HG03066 (cell line): ENCODE measurements around the gene NEK5.

Source experiments
- ATAC-seq: cut with Tn5 transposase; IDR thresholded peaks from one replicate; pipeline ENCODE4 v1.9.1; 2021; ENCODE audit warnings: low read depth; ENCODE audit not compliant: unreplicated experiment

NEK5 gene

GRCh38 chr13:52016296-52016695, 112.6 kb downstream of the NEK5 start:
- ATAC-seq = no peak

- ATAC-seq = no peak
Measured at GRCh38 chr13:52012512-52012836, 116.4 kb downstream of the NEK5 start.

- peak; percentile 99 for ATAC-seq
Measured at GRCh38 chr13:52011632-52012511, 117.0 kb downstream of the NEK5 start, which contains the start of gene ALG11. ALG11 (plus strand) TSS chr13:52012398; CDS start chr13:52012419, 21 bp downstream.

- ATAC-seq = peak; percentile 2
Measured at GRCh38 chr13:52010890-52011631, 117.8 kb downstream of the NEK5 start, which contains the start of gene ATP7B. ATP7B (minus strand) TSS chr13:52011450; CDS start chr13:52011337, 113 bp downstream.

- ATAC-seq = no peak
Measured at GRCh38 chr13:52009946-52010345, 118.9 kb downstream of the NEK5 start.

GRCh38 chr13:52006523-52007245, 122.2 kb downstream of the NEK5 start:
- no peak for ATAC-seq

GRCh38 chr13:52005841-52006522, 122.9 kb downstream of the NEK5 start:
- no peak for ATAC-seq

GRCh38 chr13:52004511-52005170, 124.2 kb downstream of the NEK5 start:
- no peak for ATAC-seq

GRCh38 chr13:52003541-52003940, 125.3 kb downstream of the NEK5 start:
- no peak for ATAC-seq

- no peak for ATAC-seq
Measured at GRCh38 chr13:52002361-52002760, 126.5 kb downstream of the NEK5 start.

GRCh38 chr13:52001120-52001731, 127.6 kb downstream of the NEK5 start:
- ATAC-seq = no peak

- no peak for ATAC-seq
Measured at GRCh38 chr13:51999921-52000320, 129.0 kb downstream of the NEK5 start.

- ATAC-seq = no peak
Measured at GRCh38 chr13:51999510-51999911, 129.4 kb downstream of the NEK5 start.

- ATAC-seq = no peak
Measured at GRCh38 chr13:51998723-51999509, 130.0 kb downstream of the NEK5 start.

GRCh38 chr13:51997641-51998330, 131.1 kb downstream of the NEK5 start:
- ATAC-seq = no peak

- ATAC-seq = no peak
Measured at GRCh38 chr13:51997186-51997585, 131.7 kb downstream of the NEK5 start.

- ATAC-seq = no peak
Measured at GRCh38 chr13:51996641-51997040, 132.2 kb downstream of the NEK5 start.
